Vagina (tissue), 2 donors: ENCODE data around the gene TRIM66.

Experiments used
- POLR2A ChIP-seq, 2 donors: fragments of 450-650 bp; IDR thresholded peaks; one replicate each; pipeline ENCODE4 v1.6.1; 2017; ENCODE audit warnings: antibody characterized with exemption in 2 of 2, mild to moderate bottlenecking in 2 of 2, moderate library complexity in 2 of 2
- POLR2AphosphoS5 ChIP-seq, 2 donors: sonication (generic); formaldehyde crosslinking; IDR thresholded peaks; one replicate each; pipeline ENCODE4 v1.9.0; 2017; ENCODE audit warnings: antibody characterized with exemption in 2 of 2, mild to moderate bottlenecking in 2 of 2, low read depth in 1 of 2; ENCODE audit not compliant: insufficient read depth in 1 of 2
- TF ChIP-seq, protein P1 (sequence below), 3 experiments: fragments of 450-650 bp in 2 of 3; fragments of 200-600 bp in 1 of 3; sonication (generic) in 1 of 3; IDR thresholded peaks; one replicate each; pipeline ENCODE4 v1.5.1; 2017 to 2019; ENCODE audit warnings: antibody characterized with exemption in 3 of 3, mild to moderate bottlenecking in 2 of 3, moderate library complexity in 2 of 3

DNA sequence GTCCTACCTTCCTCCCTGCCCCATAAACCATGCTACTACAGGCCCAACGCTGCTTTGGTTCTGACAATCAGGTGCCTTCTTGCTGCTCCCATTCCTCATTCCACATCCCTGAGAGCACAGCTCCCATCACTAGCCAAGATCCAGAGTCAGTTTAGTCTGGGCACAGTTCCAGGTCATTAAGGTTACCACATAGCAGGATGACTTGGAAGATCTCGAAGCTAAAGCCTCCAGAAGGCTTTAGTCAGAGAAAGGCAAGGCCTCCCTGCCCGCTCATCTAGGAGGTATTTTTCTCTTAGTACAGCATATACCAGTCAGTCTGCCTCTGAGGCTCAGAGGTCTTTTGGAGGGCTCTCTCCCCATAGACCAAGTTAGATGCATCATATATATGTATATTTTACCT, 30.3 kb downstream of the TRIM66 start:
- TF ChIP-seq, protein P1, sequence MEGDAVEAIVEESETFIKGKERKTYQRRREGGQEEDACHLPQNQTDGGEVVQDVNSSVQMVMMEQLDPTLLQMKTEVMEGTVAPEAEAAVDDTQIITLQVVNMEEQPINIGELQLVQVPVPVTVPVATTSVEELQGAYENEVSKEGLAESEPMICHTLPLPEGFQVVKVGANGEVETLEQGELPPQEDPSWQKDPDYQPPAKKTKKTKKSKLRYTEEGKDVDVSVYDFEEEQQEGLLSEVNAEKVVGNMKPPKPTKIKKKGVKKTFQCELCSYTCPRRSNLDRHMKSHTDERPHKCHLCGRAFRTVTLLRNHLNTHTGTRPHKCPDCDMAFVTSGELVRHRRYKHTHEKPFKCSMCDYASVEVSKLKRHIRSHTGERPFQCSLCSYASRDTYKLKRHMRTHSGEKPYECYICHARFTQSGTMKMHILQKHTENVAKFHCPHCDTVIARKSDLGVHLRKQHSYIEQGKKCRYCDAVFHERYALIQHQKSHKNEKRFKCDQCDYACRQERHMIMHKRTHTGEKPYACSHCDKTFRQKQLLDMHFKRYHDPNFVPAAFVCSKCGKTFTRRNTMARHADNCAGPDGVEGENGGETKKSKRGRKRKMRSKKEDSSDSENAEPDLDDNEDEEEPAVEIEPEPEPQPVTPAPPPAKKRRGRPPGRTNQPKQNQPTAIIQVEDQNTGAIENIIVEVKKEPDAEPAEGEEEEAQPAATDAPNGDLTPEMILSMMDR (IDR thresholded peaks at IDR 0.05): no peak
- TF ChIP-seq POLR2A (IDR thresholded peaks at IDR 0.05) (no peak), POLR2AphosphoS5 (IDR thresholded peaks at IDR 0.05; ENCODE audit: insufficient read depth in 1 of 2, low read depth in 1 of 2) (no peak)
